HepG2 (cell line): ENCODE results near the gene ATG16L2. TPM values are rescaled to one million over a fixed set of nuclear protein-coding genes. Genes with fewer than 3 reads are reported as not detected.

Experiments used
- ATF3 ChIP-seq: sonication (generic); formaldehyde crosslinking; IDR thresholded peaks from 2 replicates; pipeline ENCODE4 v1.4.0; 2020; ENCODE audit warnings: missing genetic modification reagents
- CENPX ChIP-seq: sonication (generic); formaldehyde crosslinking; IDR thresholded peaks from 2 replicates; pipeline ENCODE4 v1.9.0; 2021; ENCODE audit warnings: mild to moderate bottlenecking, missing genetic modification reagents, moderate library complexity
- CSRNP2 ChIP-seq: sonication (generic); formaldehyde crosslinking; conservative IDR thresholded peaks from 2 replicates; pipeline ENCODE4 v1.8.0; 2022; ENCODE audit warnings: low read depth, missing genetic modification reagents
- ETS1 ChIP-seq: sonication (generic); formaldehyde crosslinking; IDR thresholded peaks from 2 replicates; pipeline ENCODE4 v1.4.0; 2020; ENCODE audit warnings: missing genetic modification reagents
- HNF1A ChIP-seq, 2 experiments: sonication (generic) in 1 of 2; formaldehyde crosslinking in 1 of 2; IDR thresholded peaks; 2 replicates each; pipeline versions ENCODE4 v1.4.0 to v1.6.1; 2016 to 2020; ENCODE audit warnings: borderline replicate concordance in 1 of 2, low read depth in 1 of 2, mild to moderate bottlenecking in 1 of 2, missing genetic modification reagents in 1 of 2
- NCOA1 ChIP-seq: sonication (generic); formaldehyde crosslinking; IDR thresholded peaks from 2 replicates; pipeline ENCODE4 v1.9.0; 2021; ENCODE audit warnings: missing genetic modification reagents
- SIX4 ChIP-seq: sonication (generic); formaldehyde crosslinking; IDR thresholded peaks from 2 replicates; pipeline ENCODE4 v1.4.0; 2020; ENCODE audit warnings: missing genetic modification reagents
- TMF1 ChIP-seq: sonication (generic); formaldehyde crosslinking; IDR thresholded peaks from 2 replicates; pipeline ENCODE4 v1.8.1; 2022; ENCODE audit warnings: low read depth, missing genetic modification reagents
- XBP1 ChIP-seq: sonication (generic); formaldehyde crosslinking; IDR thresholded peaks from 2 replicates; pipeline ENCODE4 v1.5.0; 2020; ENCODE audit warnings: missing genetic modification reagents
- ZNF407 ChIP-seq: sonication (generic); formaldehyde crosslinking; IDR thresholded peaks from one replicate; pipeline ENCODE4 v1.5.1; 2020; ENCODE audit warnings: mild to moderate bottlenecking, missing genetic modification reagents; ENCODE audit errors: not compliant biosample characterization
- ZNF629 ChIP-seq: sonication (generic); formaldehyde crosslinking; conservative IDR thresholded peaks from 2 replicates; pipeline ENCODE4 v1.5.0; 2020; ENCODE audit warnings: missing genetic modification reagents
- polyA plus RNA-seq, 8 experiments: library from polyadenylated mRNA; depleted of rRNA in 3 of 8; stranded (reverse) in 7 of 8; unstranded in 1 of 8; fragments of >200 nt; fragmentation: Illumina TruSeq in 4 of 8; extraction: Trizol in 4 of 8; gene quantifications; 2 replicates each; pipeline versions ENCODE4 v1.2.1 to v1.2.3, GENCODE V29; 2011 to 2016; ENCODE audit warnings: low read depth in 4 of 8, missing spikeins in 1 of 8, mixed read lengths in 1 of 8; ENCODE audit not compliant: insufficient read depth in 1 of 8
- total RNA-seq, 5 experiments: library from RNA; depleted of rRNA; stranded (reverse); fragments of >200 nt; fragmentation: Illumina TruSeq; extraction: Trizol; gene quantifications; 2 replicates each; pipeline ENCODE4 v1.2.3, GENCODE V29; 2016; ENCODE audit warnings: low read depth in 1 of 5

The ATG16L2 gene
- total and polyA plus RNA-seq, 2 of the 13 experiments (the other 11 are each of a cell fraction or from before 2014, with no cell fraction given): 6.2 to 14.8 TPM

- no peak for TF ChIP-seq CENPX
- TF ChIP-seq ZNF407: peak; percentile 48
- TF ChIP-seq CSRNP2 (CRISPR knock-in tag): no peak
- TF ChIP-seq XBP1: no peak
- 0 out of 2 replicates have a peak, but pooled peaks have one; percentile 14 for TF ChIP-seq ZNF629 (CRISPR knock-in tag)
- no peak for TF ChIP-seq ETS1 (CRISPR knock-in tag)
- TF ChIP-seq SIX4: no peak
- TF ChIP-seq ATF3: no peak
- TF ChIP-seq NCOA1 (CRISPR knock-in tag): no peak
- no peak for TF ChIP-seq TMF1 (CRISPR knock-in tag)
- TF ChIP-seq HNF1A (IDR thresholded peaks at IDR 0.05; ENCODE audit: low read depth): no peak
- peak; percentile 59; the same call in 1 of the 2 replicates for TF ChIP-seq HNF1A (CRISPR knock-in tag; IDR thresholded peaks at IDR 0.05; ENCODE audit: borderline replicate concordance)
Observed at GRCh38 chr11:72793425-72794367, 20.5 kb upstream of the ATG16L2 start, which contains the start of gene STARD10 (continued).
